SHP77 treated with DMSO at 0.1 percent for 48 hours (cell line): ENCODE results near the gene NTNG2.
"Not testable (repeated sequence)": the region's sequence is repeated elsewhere in the genome, so short reads cannot be mapped to it uniquely, and the experiment has no call there.

Source experiments
- DNase-seq: peaks from one replicate; lab custom pipeline; 2025; lab: John Stamatoyannopoulos, UW

The NTNG2 gene

GRCh38 chr9:132266017-132266416 is 104.2 kb downstream of the NTNG2 start:
- DNase-seq, result no peak

GRCh38 chr9:132267660-132268059 is 105.8 kb downstream of the NTNG2 start:
- no peak for DNase-seq

DNA sequence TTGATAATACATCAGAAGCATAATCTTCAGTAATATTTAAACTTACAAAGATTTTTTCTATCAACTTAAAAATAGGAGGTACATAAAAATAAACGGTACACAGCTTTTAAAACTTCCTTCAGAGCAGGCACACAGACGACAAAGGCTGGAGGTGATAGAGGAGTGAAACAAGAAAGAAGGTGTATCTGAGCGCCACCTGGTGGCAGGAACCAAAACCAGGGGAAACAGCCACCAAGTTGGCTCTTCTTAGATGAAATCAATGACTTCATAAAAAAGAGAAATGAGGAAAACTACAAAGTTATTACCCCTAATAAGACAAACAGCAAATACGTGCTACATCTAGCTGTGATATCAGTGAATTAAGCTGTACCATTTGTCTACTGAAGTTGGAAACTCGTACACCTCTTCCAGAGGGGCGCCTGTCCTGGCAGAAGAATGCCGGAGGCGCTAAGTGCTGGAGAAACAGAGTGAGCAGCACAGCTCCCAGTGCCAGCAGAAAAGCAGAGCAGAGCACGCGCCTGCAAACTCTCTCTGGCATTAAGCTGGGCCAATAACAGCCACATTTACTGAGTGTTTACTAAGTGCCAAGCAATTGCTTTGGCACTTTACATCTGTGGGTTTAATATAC is 107.0 kb downstream of the NTNG2 start:
- peak; percentile 22 for DNase-seq

- DNase-seq, result not testable (repeated sequence)
These were observed 108.1 kb downstream of the NTNG2 start for GRCh38 chr9:132269704-132270516.

GRCh38 chr9:132274861-132275260 is 113.0 kb downstream of the NTNG2 start:
- no peak for DNase-seq

DNA sequence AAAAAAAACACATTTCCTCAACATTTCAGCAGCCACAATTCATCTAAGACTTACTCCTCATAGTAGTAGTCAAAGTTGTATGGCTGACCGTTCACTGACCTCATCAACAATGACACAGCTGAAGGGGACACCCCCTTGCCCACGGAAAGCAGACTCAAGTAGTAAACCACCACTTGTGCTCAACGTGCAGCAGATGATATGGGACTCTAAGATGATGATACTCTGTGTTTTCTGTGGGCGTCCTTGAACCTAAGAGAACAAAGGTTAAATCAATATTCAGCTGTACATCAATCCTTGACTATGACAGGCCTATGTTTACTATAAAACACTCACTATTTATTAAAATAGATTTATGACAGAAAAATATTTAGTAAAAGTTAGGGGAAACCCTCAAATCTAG is 121.3 kb downstream of the NTNG2 start:
- no peak for DNase-seq

GRCh38 chr9:132283863-132284262 is 122.0 kb downstream of the NTNG2 start:
- no peak for DNase-seq

DNA sequence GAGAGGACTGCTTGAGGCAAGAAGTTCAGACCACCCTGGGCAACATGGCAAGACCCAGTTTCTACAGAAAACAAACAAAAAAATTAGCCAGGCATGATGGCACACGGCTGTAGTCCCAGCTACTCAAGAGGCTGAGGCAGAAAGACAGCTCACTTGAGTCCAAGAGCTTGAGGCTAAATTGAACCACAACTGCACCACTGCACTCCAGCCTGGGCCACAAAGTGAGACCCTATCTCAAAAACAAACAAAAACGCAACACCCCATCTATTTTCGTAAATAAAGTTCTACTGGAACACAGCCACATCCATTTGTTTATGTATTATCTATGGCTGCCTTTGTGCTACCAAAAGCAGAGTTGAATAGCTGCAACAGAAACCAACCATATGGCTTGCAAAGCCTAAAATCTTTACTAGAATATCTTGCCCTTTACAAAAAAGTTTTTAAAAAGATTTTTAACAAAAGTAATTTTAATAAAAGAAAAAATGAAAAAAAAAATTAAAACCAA is 125.5 kb downstream of the NTNG2 start:
- DNase-seq, result no peak

DNA sequence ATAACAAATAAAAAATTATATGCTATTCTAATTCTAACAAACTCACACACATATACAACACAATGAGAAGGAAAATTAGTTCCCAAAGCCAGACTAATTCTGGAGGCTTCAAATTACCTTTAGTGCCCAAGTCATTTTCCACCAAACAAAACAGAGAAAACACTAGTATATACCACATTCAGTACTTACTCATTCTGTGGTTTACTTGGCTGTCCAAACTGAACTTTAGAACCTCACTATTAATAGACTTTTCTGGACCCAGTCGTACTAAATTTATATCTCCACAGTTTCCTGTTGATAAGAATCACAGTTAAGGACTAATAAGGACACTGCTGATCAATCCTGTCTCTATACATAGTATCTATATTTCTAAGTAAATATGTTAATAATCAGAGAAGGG is 126.5 kb downstream of the NTNG2 start:
- DNase-seq, result no peak

DNA sequence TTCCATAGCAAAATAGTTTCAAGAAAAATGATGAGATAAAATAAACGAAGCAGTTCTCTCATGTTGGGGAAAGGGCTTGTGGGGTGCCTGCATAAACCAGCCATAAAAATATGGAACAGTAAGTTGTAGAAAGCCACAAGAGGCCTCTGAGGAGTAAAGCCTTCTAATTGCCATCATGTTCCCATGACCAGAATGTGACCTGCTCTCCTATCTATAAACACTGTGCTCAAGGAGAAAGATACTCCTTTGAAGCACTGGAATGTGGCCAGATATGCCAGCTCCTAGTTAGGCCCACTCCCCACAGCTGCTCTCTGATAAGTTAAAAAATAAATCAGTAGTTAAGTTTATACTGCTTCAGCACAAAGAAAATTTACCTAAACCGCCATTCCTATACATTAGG is 127.1 kb downstream of the NTNG2 start:
- DNase-seq, result no peak

GRCh38 chr9:132293145-132293721 is 131.4 kb downstream of the NTNG2 start:
- DNase-seq, result no peak
